HG02981 (cell line): ENCODE results near the gene PTPRF.

Experiments used
- ATAC-seq: cut with Tn5 transposase; IDR thresholded peaks from one replicate; pipeline ENCODE4 v1.9.1; 2021; ENCODE audit warnings: mild to moderate bottlenecking, moderate library complexity; ENCODE audit not compliant: unreplicated experiment

PTPRF gene

GRCh38 chr1:43512681-43513080 lies 18.0 kb upstream of the PTPRF start:
- no peak for ATAC-seq

- ATAC-seq: no peak
These were observed 17.1 kb upstream of the PTPRF start for GRCh38 chr1:43513471-43514173.

GRCh38 chr1:43518935-43519686 lies 11.6 kb upstream of the PTPRF start:
- ATAC-seq: no peak

GRCh38 chr1:43520100-43520778 lies 10.4 kb upstream of the PTPRF start:
- no peak for ATAC-seq

- ATAC-seq: no peak
These were observed 9.6 kb upstream of the PTPRF start for GRCh38 chr1:43521078-43521477.

- ATAC-seq: no peak
These were observed 8.9 kb upstream of the PTPRF start for GRCh38 chr1:43521756-43522155.

GRCh38 chr1:43522431-43522775 lies 8.3 kb upstream of the PTPRF start:
- no peak for ATAC-seq

- no peak for ATAC-seq
These were observed 7.8 kb upstream of the PTPRF start for GRCh38 chr1:43522776-43523480.

GRCh38 chr1:43524804-43525203 lies 5.9 kb upstream of the PTPRF start:
- no peak for ATAC-seq

- ATAC-seq: no peak
These were observed 4.7 kb upstream of the PTPRF start for GRCh38 chr1:43526002-43526401.

- ATAC-seq: no peak
These were observed 3.4 kb upstream of the PTPRF start for GRCh38 chr1:43527111-43527878.

GRCh38 chr1:43529206-43529731 lies 1.4 kb upstream of the PTPRF start:
- no peak for ATAC-seq

GRCh38 chr1:43531107-43531905 lies 623 bp downstream of the PTPRF start:
- ATAC-seq: no peak

- ATAC-seq: no peak
These were observed 1.4 kb downstream of the PTPRF start for GRCh38 chr1:43531906-43532584.

- no peak for ATAC-seq
These were observed 2.0 kb downstream of the PTPRF start for GRCh38 chr1:43532716-43533115.

GRCh38 chr1:43533584-43533983 lies 2.9 kb downstream of the PTPRF start:
- ATAC-seq: no peak

GRCh38 chr1:43534256-43534655 lies 3.6 kb downstream of the PTPRF start:
- ATAC-seq: no peak

- ATAC-seq: no peak
These were observed 5.6 kb downstream of the PTPRF start for GRCh38 chr1:43536196-43536863.
